Sigmoid colon (tissue), 4 donors: ENCODE results near the gene ELP4.

Experiments used
- EP300 ChIP-seq, 4 donors: sonication (generic); formaldehyde crosslinking; IDR thresholded peaks; one replicate each; pipeline ENCODE4 v1.6.1; 2017; ENCODE audit warnings: antibody characterized with exemption in 4 of 4
- POLR2A ChIP-seq, 2 donors: fragments of 450-650 bp; IDR thresholded peaks; one replicate each; pipeline ENCODE4 v1.6.1; 2016; ENCODE audit warnings: antibody characterized with exemption in 2 of 2, mild to moderate bottlenecking in 2 of 2, moderate library complexity in 2 of 2
- TF ChIP-seq, protein P1 (sequence below), 4 experiments: fragments of 450-650 bp in 3 of 4; fragments of 200-600 bp in 1 of 4; IDR thresholded peaks; one replicate each; pipeline ENCODE4 v1.5.1; 2016 to 2019; ENCODE audit warnings: antibody characterized with exemption in 4 of 4, mild to moderate bottlenecking in 3 of 4, moderate library complexity in 2 of 4

DNA sequence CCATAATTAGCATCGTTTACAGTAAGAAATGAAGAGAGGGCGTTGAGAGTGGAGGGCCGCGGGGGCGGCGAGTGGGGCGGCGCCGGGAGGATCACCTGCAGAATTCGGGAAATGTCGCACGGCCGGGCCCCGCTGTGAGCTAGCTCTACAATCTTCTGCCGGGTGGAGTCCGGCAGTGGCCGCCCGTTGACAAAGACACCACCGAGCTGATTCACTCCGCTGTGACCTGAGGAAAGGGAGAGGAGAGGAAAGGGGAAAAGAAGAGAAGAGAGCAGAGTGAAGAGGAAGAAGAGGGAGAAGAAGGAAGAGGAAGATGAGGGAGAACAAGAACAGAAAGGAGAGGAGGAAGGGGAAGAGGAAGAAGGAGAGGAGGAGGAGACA, 293.0 kb downstream of the ELP4 start:
- TF ChIP-seq POLR2A (IDR thresholded peaks at IDR 0.05): no peak
- TF ChIP-seq, protein P1, sequence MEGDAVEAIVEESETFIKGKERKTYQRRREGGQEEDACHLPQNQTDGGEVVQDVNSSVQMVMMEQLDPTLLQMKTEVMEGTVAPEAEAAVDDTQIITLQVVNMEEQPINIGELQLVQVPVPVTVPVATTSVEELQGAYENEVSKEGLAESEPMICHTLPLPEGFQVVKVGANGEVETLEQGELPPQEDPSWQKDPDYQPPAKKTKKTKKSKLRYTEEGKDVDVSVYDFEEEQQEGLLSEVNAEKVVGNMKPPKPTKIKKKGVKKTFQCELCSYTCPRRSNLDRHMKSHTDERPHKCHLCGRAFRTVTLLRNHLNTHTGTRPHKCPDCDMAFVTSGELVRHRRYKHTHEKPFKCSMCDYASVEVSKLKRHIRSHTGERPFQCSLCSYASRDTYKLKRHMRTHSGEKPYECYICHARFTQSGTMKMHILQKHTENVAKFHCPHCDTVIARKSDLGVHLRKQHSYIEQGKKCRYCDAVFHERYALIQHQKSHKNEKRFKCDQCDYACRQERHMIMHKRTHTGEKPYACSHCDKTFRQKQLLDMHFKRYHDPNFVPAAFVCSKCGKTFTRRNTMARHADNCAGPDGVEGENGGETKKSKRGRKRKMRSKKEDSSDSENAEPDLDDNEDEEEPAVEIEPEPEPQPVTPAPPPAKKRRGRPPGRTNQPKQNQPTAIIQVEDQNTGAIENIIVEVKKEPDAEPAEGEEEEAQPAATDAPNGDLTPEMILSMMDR (IDR thresholded peaks at IDR 0.05): no peak
- no peak for TF ChIP-seq EP300 (IDR thresholded peaks at IDR 0.05)
